T-helper 2 cell treated with Interferon-gamma antibody and Interleukin-4, amounts not matched to agents 5 μg/mL and 100 μg/mL, for 36 hours (primary cell): ENCODE results near the gene KDM3B.

Source experiments
- DNase-seq: peaks from one replicate; pipeline ENCODE4 v3.0.0; 2021; ENCODE audit warnings: low spot score
- H3K27ac Mint-ChIP-seq: one replicate; pipeline ENCODE4 v1.8.0; 2021; ENCODE audit warnings: mild to moderate bottlenecking, mixed read lengths
- H3K27me3 Mint-ChIP-seq: one replicate; pipeline ENCODE4 v1.8.0; 2021; ENCODE audit warnings: low read depth, mixed read lengths
- H3K36me3 Mint-ChIP-seq: one replicate; pipeline ENCODE4 v1.8.0; 2021; ENCODE audit warnings: low read depth, mixed read lengths
- H3K4me1 Mint-ChIP-seq: one replicate; pipeline ENCODE4 v1.8.0; 2021; ENCODE audit warnings: low read depth, mixed read lengths
- H3K4me3 Mint-ChIP-seq: one replicate; pipeline ENCODE4 v1.8.0; 2022; ENCODE audit warnings: mild to moderate bottlenecking, moderate library complexity, mixed read lengths
- H3K9me3 Mint-ChIP-seq: one replicate; pipeline ENCODE4 v1.8.0; 2021; ENCODE audit warnings: mixed read lengths

KDM3B gene

GRCh38 chr5:138458384-138458783 is 105.9 kb downstream of the KDM3B start:
- DNase-seq, result no peak
- H3K4me3 Mint-ChIP-seq, result no peak overlapping the region
- H3K27me3 Mint-ChIP-seq, result no peaks in the 10 kb centered on the region
- no peaks in the 10 kb centered on the region for H3K9me3 Mint-ChIP-seq
- no peak overlapping the region for H3K27ac Mint-ChIP-seq
- peaks cover 3% of the 10 kb centered on the region for H3K36me3 Mint-ChIP-seq
- H3K4me1 Mint-ChIP-seq, result peaks cover 26% of the 10 kb centered on the region

- peak overlapping the region; percentile 96 for H3K27ac Mint-ChIP-seq
- H3K36me3 Mint-ChIP-seq, result peaks cover 3% of the 10 kb centered on the region
- DNase-seq, result no peak
- peaks cover 28% of the 10 kb centered on the region for H3K4me1 Mint-ChIP-seq
- H3K9me3 Mint-ChIP-seq, result no peaks in the 10 kb centered on the region
- H3K27me3 Mint-ChIP-seq, result no peaks in the 10 kb centered on the region
- peak overlapping the region; percentile 66 for H3K4me3 Mint-ChIP-seq
Measured at GRCh38 chr5:138458856-138459255, 106.4 kb downstream of the KDM3B start.

GRCh38 chr5:138459311-138459933 is 106.9 kb downstream of the KDM3B start:
- peaks cover 28% of the 10 kb centered on the region for H3K4me1 Mint-ChIP-seq
- H3K9me3 Mint-ChIP-seq, result no peaks in the 10 kb centered on the region
- peak; percentile 88 for DNase-seq
- peak overlapping the region; percentile 66 for H3K4me3 Mint-ChIP-seq
- no peaks in the 10 kb centered on the region for H3K27me3 Mint-ChIP-seq
- peaks cover 3% of the 10 kb centered on the region for H3K36me3 Mint-ChIP-seq
- peak overlapping the region; percentile 96 for H3K27ac Mint-ChIP-seq

GRCh38 chr5:138460032-138460693 is 107.7 kb downstream of the KDM3B start:
- H3K9me3 Mint-ChIP-seq, result no peaks in the 10 kb centered on the region
- peak overlapping the region; percentile 73 for H3K27ac Mint-ChIP-seq
- H3K4me3 Mint-ChIP-seq, result no peak overlapping the region
- H3K36me3 Mint-ChIP-seq, result peaks cover 3% of the 10 kb centered on the region
- H3K27me3 Mint-ChIP-seq, result no peaks in the 10 kb centered on the region
- no peak for DNase-seq
- peaks cover 28% of the 10 kb centered on the region for H3K4me1 Mint-ChIP-seq

- Mint-ChIP-seq H3K27ac (peak overlapping the region; percentile 29), H3K4me1 (peaks cover 28% of the 10 kb centered on the region), H3K4me3 (no peak overlapping the region), H3K36me3 (peaks cover 3% of the 10 kb centered on the region), H3K9me3 (no peaks in the 10 kb centered on the region), H3K27me3 (peaks cover 1% of the 10 kb centered on the region)
- DNase-seq, result no peak
Measured at GRCh38 chr5:138461343-138462125, 109.0 kb downstream of the KDM3B start.

GRCh38 chr5:138463419-138464007 is 111.0 kb downstream of the KDM3B start:
- no peak for DNase-seq
- no peaks in the 10 kb centered on the region for H3K9me3 Mint-ChIP-seq
- peak overlapping the region; percentile 87 for H3K4me3 Mint-ChIP-seq
- H3K4me1 Mint-ChIP-seq, result peaks cover 33% of the 10 kb centered on the region
- H3K27ac Mint-ChIP-seq, result peak overlapping the region; percentile 95
- peaks cover 13% of the 10 kb centered on the region for H3K36me3 Mint-ChIP-seq
- peaks cover 15% of the 10 kb centered on the region for H3K27me3 Mint-ChIP-seq

- peaks cover 12% of the 10 kb centered on the region for H3K36me3 Mint-ChIP-seq
- peaks cover 15% of the 10 kb centered on the region for H3K27me3 Mint-ChIP-seq
- peak overlapping the region; percentile 87 for H3K4me3 Mint-ChIP-seq
- H3K4me1 Mint-ChIP-seq, result peaks cover 30% of the 10 kb centered on the region
- H3K27ac Mint-ChIP-seq, result peak overlapping the region; percentile 95
- H3K9me3 Mint-ChIP-seq, result no peaks in the 10 kb centered on the region
- peak; percentile 93 for DNase-seq
Measured at GRCh38 chr5:138464008-138464387, 111.5 kb downstream of the KDM3B start.

- Mint-ChIP-seq H3K36me3 (peaks cover 10% of the 10 kb centered on the region), H3K27me3 (peaks cover 15% of the 10 kb centered on the region), H3K9me3 (no peaks in the 10 kb centered on the region), H3K4me1 (peaks cover 24% of the 10 kb centered on the region), H3K4me3 (peak overlapping the region; percentile 87), H3K27ac (peak overlapping the region; percentile 95)
- peak; percentile 96 for DNase-seq
Measured at GRCh38 chr5:138464388-138465260, 112.1 kb downstream of the KDM3B start.

- DNase-seq, result peak; percentile 95
- H3K36me3 Mint-ChIP-seq, result peaks cover 10% of the 10 kb centered on the region
- H3K4me1 Mint-ChIP-seq, result peaks cover 18% of the 10 kb centered on the region
- peaks cover 15% of the 10 kb centered on the region for H3K27me3 Mint-ChIP-seq
- H3K9me3 Mint-ChIP-seq, result no peaks in the 10 kb centered on the region
- H3K4me3 Mint-ChIP-seq, result peak within 1 kb of the TSS; percentile 87
- peak within 1 kb of the TSS; percentile 95 for H3K27ac Mint-ChIP-seq
Measured at GRCh38 chr5:138465261-138466124, 113.0 kb downstream of the KDM3B start, which contains the start of gene EGR1. TSS of gene EGR1 (plus strand) at chr5:138465479. CDS start at chr5:138465762, 283 bp downstream.

- no peaks in the 10 kb centered on the region for H3K9me3 Mint-ChIP-seq
- no peak overlapping the region for H3K27ac Mint-ChIP-seq
- H3K27me3 Mint-ChIP-seq, result peaks cover 15% of the 10 kb centered on the region
- H3K4me1 Mint-ChIP-seq, result peaks cover 13% of the 10 kb centered on the region
- H3K36me3 Mint-ChIP-seq, result peaks cover 10% of the 10 kb centered on the region
- no peak for DNase-seq
- peak overlapping the region; percentile 87 for H3K4me3 Mint-ChIP-seq
Measured at GRCh38 chr5:138466125-138466899, 113.8 kb downstream of the KDM3B start.

GRCh38 chr5:138466900-138467710 is 114.6 kb downstream of the KDM3B start:
- Mint-ChIP-seq H3K27ac (peak overlapping the region; percentile 5), H3K27me3 (peaks cover 15% of the 10 kb centered on the region), H3K4me3 (peak overlapping the region; percentile 87), H3K36me3 (peaks cover 10% of the 10 kb centered on the region), H3K9me3 (no peaks in the 10 kb centered on the region), H3K4me1 (peaks cover 12% of the 10 kb centered on the region)
- DNase-seq, result no peak
